HG03097 (cell line): ENCODE measurements around the gene ZNF440.
A peak's percentile ranks its signal among the peaks of the same experiment; 100 is the strongest.
"Not testable (repeated sequence)": the region's sequence is repeated elsewhere in the genome, so short reads cannot be mapped to it uniquely, and the experiment has no call there.

ENCODE experiments used
- ATAC-seq: cut with Tn5 transposase; IDR thresholded peaks from one replicate; pipeline ENCODE4 v1.9.1; 2021; ENCODE audit not compliant: unreplicated experiment, low FRiP score

ZNF440 gene

DNA sequence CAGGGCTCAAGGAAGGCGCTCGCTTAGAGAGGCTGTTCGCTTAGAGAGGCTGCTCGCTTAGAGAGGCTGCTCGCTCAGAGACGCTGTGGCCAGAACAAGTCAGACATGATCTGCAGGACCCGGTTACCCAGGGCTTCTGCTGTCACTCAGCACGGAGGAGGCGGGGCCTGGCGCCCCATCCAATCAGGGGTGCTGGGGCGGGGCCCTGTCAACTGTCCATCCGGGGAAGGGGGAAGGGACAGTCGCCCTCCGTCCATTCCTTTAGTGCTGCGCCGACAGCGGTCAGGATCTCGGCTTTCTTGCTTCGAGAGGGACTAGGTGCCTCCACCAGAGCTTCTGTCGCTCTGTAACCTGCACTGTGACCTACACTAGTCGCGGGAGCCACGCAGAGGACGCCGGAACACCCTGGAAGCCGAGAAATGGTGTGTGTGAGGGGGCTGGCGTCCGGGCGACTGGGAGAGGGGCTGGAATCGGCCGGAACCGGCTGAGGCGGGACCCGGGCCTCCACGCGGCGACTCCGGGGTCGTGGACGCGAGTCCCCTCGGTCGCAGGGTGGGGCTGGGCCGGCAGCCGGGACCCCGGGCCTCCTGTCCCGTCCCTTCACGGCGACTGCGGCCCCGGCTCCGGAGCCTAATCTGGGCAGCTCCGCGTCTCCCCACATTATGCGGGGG lies at the start of gene ZNF440:
Gene ZNF440 (plus strand): TSS at position 245 of the 671 bp plus-strand sequence. CDS start 175 bp downstream, at position 420.
- peak; percentile 97 for ATAC-seq

DNA sequence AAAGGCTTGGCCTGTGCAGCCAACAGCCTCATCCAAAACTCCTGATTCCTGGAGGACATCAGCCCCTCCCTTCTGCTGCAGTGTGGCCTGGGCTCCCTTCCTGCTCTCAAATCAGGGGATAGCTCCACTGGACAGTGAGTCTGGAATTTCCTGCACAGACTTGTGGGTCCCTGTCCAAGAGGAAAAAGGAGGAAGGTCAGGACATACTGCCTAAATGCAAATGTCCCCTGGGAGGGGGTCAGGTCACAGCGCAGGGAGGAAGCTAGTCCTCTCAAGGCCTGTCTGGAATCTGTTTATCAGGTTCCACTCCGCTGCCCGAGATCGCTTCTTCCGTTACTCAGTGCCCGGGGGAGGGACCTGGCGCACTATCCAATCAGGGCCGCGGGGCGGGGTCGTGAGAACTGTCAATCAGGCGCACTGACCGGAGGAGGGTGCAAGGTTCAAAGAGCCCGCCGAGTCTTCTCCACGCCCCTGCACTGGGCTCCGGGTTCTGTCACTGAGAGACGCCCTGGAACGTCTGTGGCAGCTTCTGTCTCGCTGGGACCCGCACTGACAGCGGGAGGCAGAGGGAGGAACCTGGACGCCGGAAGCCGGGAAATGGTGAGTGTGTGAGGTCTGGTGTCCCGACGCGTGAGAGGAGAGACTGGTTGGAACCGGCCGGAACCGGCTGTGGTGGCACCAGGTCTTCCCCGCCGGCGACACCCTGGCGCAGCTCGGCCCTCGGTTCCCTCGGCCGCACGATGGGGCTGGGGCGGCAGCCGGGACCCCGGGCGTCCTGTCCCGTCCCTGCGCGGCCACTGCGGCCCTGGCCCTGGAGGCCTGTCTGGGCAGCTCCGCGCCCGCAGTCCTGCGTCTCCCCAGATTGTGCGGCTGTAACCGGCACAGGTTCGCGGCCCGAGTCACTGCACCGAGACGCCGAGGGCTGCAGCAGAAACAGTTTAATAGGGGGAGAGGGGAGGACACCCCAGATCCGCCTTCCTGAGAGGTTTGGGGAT lies 47.2 kb upstream of the ZNF440 start, which contains the start of gene ZNF441:
Gene ZNF441 (plus strand): TSS at position 404 of the 995 bp plus-strand sequence. CDS start 194 bp downstream, at position 598.
- peak; percentile 86 for ATAC-seq

DNA sequence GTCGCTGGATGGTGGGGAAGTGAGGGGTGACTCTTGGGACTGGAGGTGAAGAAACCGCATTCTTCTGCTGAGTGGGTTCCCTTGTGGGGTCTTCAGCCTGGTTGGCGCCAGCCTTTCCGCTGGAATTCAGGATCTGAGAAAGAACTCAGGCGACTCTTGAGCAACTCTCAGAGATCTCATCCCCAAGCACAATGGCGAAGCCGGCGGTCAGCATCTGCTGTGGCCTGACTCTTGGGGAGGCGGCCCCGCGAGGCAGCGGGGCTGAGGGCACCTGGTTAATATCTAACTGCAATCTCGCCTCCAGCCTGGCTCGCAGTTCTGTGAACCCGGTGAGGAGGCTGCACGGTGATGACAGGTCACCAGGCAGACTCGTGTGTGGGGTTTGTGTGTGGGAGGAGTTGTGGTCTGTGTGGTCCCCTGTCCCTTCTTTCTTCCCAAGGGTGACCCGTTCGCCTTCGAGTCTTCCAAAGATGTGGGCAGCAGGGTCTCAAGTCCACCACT lies 46.4 kb upstream of the ZNF440 start:
- ATAC-seq, result peak; percentile 26

DNA sequence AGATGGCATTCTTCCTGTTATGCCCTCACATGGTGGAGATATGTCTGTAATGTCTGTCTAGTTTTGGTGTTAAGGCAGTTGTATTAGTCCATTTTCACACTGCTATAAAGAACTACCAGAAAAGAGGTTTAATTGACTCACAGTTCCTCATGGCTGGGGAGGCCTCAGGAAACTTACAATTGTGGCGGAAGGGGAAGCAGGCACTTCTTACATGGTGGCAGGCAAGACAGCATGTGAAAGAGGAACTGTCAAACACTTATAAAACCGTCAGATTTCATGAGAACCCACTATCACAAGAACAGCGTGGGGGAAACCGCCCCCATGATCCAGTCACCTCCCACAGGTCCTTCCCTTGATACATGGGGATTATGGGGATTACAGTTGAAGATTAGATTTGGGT lies 44.1 kb upstream of the ZNF440 start:
- ATAC-seq, result no peak

DNA sequence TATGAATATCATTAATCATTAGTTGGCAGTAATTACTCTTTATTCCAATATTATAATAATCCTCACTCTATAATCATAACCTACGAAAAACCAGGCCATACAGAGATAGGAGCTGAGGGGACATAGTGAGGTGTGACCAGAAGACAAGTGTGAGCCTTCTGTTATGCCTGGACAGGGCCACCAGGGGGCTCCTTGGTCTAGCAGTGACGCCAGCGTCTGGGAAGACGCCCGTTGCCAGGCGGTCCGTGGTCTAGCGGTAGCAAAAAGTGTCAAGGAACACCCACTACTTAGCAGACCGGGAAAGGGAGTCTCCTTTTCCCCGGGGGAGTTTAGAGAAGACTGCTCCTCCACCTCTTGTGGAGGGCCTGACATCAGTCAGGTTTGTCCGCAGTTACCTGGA lies 42.6 kb upstream of the ZNF440 start:
- not testable (repeated sequence) for ATAC-seq

DNA sequence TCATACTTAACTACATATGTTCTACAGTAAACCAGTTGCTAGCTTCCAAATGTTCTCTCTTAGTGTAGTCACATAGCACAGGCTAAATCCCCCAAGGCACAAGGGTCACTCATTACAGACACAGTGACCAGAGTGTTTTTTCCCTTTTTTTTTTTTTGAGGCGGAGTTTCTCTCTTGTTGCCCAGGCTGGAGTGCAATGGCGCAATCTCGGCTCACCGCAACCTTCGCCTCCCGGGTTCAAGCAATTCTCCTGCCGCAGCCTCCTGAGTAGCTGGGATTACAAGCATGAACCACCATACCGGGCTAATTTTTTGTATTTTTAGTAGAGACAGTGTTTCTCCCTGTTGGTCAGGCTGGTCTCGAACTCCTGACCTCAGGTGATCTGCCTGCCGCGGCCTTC lies 37.4 kb upstream of the ZNF440 start:
- not testable (repeated sequence) for ATAC-seq

DNA sequence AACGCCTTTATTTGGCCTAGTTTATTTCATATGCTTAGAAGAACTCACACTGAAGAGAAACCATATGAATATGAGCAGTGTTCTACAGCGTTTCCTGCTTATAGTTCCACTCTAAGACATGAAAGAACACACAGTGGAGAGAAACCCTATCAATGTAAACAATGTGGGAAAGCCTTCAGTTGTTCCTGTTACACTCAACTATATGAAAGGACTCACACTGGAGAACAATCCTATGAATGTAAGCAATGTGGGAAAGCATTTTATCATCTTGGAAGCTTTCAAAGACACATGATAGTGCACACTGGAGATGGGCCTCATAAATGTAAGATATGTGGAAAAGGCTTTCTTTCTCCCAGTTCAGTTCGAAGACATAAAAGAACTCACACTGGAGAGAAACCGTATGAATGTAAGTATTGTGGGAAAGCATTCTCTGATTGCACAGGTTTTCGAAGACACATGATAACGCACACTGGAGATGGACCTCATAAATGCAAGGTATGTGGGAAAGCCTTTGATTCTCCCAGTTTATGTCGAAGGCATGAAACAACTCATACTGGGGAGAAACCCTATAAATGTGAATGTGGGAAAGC lies 33.5 kb upstream of the ZNF440 start:
- no peak for ATAC-seq

DNA sequence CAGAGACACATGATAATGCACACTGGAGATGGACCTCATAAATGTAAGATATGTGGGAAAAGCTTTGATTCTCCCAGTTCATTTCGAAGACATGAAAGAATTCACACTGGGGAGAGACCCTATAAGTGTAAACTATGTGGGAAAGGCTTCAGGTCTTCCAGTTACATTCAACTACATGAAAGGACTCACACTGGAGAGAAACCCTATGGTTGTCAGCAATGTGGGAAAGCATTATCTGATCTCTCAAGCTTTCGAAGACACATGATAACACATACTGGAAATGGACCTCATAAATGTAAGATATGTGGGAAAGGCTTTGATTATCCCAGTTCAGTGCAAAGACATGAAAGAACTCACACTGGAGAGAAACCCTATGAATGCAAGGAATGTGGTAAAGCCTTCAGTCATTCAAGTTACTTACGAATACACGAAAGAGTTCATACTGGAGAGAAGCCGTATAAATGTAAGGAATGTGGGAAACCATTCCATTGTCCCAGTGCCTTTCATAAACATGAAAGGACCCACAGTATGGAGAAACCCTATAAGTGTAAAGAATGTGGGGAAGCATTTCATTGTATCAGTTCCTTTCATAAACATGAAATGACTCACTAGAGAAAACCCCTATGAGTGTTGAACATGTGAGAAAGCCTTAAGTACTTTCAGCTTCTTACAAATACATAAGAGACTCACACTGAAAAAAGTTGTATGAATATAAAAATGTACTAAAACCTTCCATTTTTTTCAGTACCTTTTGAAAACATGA lies 32.6 kb upstream of the ZNF440 start:
- no peak for ATAC-seq

DNA sequence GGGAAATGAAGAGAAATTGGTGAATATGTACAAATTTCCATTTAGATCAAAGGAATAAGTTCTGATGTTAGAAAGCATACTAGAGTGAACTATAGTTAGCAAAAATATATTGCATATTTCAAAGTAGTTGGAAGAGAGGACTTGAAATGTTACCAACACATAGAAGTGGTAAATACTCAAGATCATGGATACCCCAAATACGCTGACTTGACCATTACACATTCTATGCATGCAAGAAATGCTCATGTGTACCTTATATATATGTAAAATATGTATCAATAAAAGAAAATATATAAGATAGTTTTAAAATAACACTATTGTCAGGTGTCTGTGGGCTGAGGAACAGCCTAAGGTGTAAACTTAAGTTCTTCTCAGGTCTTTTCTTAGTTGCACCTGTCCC lies 30.3 kb upstream of the ZNF440 start:
- no peak for ATAC-seq

DNA sequence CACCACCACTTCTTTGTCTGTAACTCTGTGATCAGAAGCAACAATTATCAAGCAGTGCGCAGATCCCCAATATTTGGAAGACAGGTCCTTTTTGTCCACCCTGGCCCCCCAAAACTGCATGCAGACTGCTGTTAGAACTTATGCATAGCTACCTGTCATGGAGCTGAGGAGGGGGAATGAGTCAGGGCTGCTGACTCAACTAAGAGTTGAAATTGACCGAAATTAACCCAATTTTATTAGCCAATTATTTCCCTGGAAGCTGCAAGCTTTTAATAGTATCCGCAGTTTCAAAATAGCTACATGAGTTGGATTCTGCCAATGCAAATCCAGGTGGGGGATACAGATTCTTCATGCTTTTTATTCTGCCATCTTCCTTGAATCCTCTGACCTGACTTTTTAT lies 29.7 kb upstream of the ZNF440 start:
- ATAC-seq, result no peak

DNA sequence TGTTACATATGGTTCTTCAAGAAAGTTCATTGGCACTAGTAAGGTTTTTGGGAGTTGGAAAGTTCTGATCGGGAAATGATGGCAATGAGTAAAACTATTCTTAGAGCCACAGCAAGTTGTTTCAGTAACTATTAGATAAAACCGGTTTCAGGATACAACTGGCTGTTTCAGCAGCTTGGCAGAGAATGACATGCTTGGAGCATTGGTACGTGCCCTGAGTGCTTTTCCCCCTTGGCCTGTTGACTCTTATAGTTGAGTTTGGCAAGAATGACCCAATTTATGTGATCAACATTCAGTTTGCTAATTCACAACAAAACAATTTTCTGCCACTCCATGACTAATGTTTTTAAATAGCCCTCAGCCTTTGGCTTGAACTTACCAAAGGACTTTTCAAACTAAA lies 26.5 kb upstream of the ZNF440 start:
- ATAC-seq, result no peak

DNA sequence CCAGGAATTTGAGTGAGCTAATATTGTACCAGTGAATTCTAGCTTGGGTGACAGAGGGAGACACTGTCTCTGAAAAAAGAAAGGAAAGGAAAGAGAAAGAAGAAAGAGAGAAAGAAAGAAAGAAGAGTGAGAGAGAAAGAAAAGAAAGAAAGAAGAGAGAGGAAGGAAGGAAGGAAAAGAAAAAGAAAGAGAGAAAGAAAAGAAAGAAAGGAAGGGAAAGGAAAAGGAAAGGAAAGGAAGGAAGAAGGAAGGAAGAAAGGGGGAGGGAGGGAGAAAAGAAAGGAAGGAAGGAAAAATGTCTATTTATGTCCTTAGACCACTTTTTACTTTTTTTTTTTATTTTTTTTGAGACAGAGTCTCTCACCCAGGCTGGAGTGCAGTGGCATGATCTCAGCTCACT lies 21.1 kb upstream of the ZNF440 start:
- no peak for ATAC-seq

DNA sequence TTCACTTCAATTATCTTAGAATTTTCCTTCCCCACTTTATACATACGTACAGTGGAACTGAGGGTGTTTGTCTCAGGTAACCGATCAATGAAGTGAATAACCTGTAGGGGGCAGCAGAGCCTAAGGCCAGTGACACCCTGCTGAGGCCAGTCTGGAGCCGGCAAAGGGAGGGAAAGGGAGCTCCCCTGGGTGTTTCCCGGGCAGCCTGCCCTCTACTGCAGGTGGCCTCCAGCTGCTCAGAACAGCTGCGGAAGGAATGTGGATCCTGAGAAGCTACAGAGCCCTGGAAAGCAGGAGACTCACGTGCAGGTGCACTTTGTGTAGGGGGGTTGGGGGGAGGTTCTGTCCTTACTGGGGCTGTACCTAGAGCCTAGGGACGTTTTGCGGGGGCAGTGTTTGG lies 16.6 kb upstream of the ZNF440 start:
- ATAC-seq, result no peak

DNA sequence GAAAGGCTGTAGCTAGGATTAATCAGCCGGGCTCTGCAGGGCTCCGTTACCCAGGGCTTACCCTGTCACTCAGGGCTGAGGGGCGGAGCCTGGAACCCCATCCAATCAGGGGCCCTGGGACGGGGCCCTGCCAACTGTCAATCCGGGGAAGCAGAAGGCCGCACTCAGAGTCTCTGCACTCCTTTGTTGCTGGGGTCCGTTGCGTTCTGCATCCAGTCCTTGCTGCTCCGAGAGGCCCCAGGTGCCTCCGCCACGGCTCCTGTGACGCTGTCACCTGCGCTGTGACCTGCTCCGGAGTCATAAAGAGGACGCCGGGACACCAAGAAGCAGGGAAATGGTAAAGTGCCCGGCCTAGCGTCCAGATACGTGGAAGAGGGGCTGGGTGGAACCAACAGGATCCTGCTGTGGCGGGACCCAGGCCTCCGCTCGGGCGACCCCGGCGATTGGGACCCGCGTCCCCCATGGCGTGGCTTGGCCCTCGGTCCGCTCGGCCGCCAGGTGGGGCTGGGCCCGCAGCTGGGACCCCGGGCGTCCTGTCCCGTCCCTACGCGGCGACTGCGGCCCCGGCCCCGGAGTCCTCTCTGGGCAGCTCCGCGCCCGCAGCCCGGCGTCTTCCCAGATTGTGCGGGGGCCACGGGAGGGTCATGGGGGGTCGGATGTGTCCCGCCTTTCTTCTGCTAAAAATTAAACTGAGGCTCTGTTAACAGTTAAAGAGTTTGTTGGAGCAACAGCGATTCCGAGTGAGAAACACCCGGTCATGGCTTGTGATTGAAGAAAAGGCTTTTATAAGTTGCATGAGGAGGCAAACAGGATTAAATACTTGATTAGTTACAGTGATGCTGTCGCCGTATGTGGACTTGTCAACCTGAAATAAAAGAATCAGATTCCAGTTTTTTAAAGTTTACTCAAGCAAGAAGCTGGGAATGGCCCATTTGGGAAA lies 15.4 kb upstream of the ZNF440 start, which contains the start of gene ZNF491:
Gene ZNF491 (plus strand): TSS at position 133 of the 940 bp plus-strand sequence. CDS start 7,431 bp downstream, outside the sequence.
- ATAC-seq, result peak; percentile 95

DNA sequence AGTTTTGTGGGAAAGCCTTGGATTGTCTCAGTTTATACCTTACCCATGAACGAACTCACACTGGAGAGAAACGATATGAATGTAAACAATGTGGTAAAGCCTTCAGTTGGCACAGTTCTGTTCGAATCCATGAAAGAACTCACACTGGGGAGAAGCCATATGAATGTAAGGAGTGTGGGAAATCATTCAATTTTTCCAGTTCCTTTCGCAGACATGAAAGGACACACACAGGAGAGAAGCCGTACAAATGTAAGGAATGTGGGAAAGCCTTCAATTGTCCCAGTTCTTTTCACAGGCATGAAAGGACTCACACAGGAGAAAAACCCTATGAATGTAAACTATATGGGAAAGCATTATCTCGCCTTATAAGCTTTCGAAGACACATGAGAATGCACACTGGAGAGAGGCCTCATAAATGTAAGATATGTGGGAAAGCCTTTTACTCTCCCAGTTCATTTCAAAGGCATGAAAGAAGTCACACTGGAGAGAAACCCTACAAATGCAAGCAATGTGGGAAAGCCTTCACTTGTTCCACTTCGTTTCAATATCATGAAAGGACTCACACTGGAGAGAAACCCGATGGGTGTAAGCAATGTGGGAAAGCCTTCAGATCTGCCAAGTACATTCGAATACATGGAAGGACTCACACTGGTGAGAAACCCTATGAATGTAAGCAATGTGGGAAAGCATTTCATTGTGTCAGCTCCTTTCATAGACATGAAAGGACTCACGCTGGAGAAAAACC lies 7.5 kb upstream of the ZNF440 start:
- ATAC-seq, result no peak

DNA sequence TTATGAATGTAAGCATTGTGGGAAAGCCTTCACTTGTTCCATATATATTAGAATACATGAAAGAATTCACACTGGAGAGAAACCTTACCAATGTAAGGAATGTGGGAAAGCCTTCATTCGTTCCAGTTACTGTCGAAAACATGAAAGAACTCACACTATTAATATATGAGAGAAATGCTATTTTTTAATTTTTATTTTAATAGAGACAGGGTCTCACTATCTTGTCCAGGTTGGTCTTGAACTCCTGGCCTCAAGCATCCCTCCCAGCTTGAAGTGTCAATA lies 7.0 kb upstream of the ZNF440 start:
- ATAC-seq, result no peak

DNA sequence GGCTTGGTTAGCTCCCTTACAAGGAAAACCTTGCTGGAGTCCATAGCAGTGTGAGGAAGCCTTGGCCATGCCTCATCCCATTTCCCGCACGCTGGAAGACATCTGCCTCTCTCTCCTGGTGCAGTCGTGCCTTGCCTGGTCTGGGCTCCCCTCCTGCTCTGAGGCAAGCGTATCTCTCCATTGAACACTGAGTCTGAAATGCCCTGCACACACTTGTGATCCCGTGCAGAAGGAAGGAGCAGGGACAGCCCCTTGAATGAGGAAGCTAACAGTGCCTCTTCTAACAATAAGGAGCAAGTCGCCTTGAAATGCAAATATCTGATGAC lies 407 bp upstream of the ZNF440 start:
- ATAC-seq, result peak; percentile 26

DNA sequence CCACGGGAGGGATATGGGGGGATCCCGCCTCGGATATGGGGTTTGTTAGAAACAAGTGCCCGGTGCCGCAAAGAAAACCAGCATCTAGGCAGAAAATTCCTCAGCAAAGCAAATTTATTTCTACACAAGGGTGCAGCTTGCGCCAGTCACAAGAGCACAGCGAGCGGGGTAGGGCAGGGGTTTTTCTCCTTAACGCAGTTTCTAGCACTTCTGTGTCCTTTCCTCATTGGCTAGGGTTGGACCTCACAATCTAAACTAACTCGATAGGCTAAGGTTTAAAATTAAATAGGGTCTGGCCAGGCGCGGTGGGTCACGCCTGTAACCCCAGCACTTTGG lies 595 bp downstream of the ZNF440 start:
- no peak for ATAC-seq
